ENCODE results near the gene NEDD8.

Gene NEDD8

GRCh38 chr14:24177041-24177825, 54.9 kb downstream of the NEDD8 start:
- no peak for DNase-seq (ENCODE audit: low read depth)
- H3K4me3 ChIP-seq (ENCODE audit: low read depth, low read length): no peak overlapping the region
- TF ChIP-seq CTCF (IDR thresholded peaks at IDR 0.05; ENCODE audit: low read depth, low read length): no peak
- TF ChIP-seq MYC (IDR thresholded peaks at IDR 0.05; ENCODE audit: low read depth, low read length): no peak

GRCh38 chr14:24176599-24176998, 55.6 kb downstream of the NEDD8 start:
- H3K4me3 ChIP-seq (ENCODE audit: low read depth, low read length): no peak overlapping the region
- DNase-seq (ENCODE audit: low read depth): no peak
- TF ChIP-seq CTCF (IDR thresholded peaks at IDR 0.05; ENCODE audit: low read depth, low read length) (no peak), POLR2A (IDR thresholded peaks at IDR 0.05; ENCODE audit: extremely low read depth, insufficient read length) (no peak), MYC (IDR thresholded peaks at IDR 0.05; ENCODE audit: low read depth, low read length) (no peak), MAX (IDR thresholded peaks at IDR 0.05; ENCODE audit: low read depth, low read length) (no peak)

- DNase-seq (ENCODE audit: low read depth): no peak
- no peak overlapping the region for H3K4me3 ChIP-seq (ENCODE audit: low read depth, low read length)
- no peak for TF ChIP-seq MYC (IDR thresholded peaks at IDR 0.05; ENCODE audit: low read depth, low read length)
- no peak for TF ChIP-seq POLR2A (IDR thresholded peaks at IDR 0.05; ENCODE audit: extremely low read depth, insufficient read length)
- no peak for TF ChIP-seq CTCF (IDR thresholded peaks at IDR 0.05; ENCODE audit: low read depth, low read length)
- TF ChIP-seq MAX (IDR thresholded peaks at IDR 0.05; ENCODE audit: low read depth, low read length): no peak
These were observed 59.3 kb downstream of the NEDD8 start for GRCh38 chr14:24172871-24173281.

- no peak overlapping the region for H3K4me3 ChIP-seq (ENCODE audit: low read depth, low read length)
- DNase-seq (ENCODE audit: low read depth): no peak
- TF ChIP-seq POLR2A (IDR thresholded peaks at IDR 0.05; ENCODE audit: extremely low read depth, insufficient read length) (no peak), CTCF (IDR thresholded peaks at IDR 0.05; ENCODE audit: low read depth, low read length) (no peak), MYC (IDR thresholded peaks at IDR 0.05; ENCODE audit: low read depth, low read length) (no peak), MAX (IDR thresholded peaks at IDR 0.05; ENCODE audit: low read depth, low read length) (no peak)
These were observed 59.8 kb downstream of the NEDD8 start for GRCh38 chr14:24172261-24172860.

- DNase-seq (ENCODE audit: low read depth): no peak
- no peak within 1 kb of the TSS for H3K4me3 ChIP-seq (ENCODE audit: low read depth, low read length)
These were observed 60.5 kb downstream of the NEDD8 start, which contains the start of gene REC8 for GRCh38 chr14:24171422-24172260. Gene REC8, plus strand, starts transcription at chr14:24172080. Its CDS starts 473 bp downstream, at chr14:24172553.

More at GRCh38 chr14:24171422-24172260, 60.5 kb downstream of the NEDD8 start, which contains the start of gene REC8:
- TF ChIP-seq MYC (IDR thresholded peaks at IDR 0.05; ENCODE audit: low read depth, low read length) (no peak), MAX (IDR thresholded peaks at IDR 0.05; ENCODE audit: low read depth, low read length) (no peak)

All from NB4 (cell line).